ENCODE results near the gene SETDB2. TPM values are rescaled to one million over a fixed set of nuclear protein-coding genes. Genes with fewer than 3 reads are reported as not detected.

Gene SETDB2
- total RNA-seq: 15.1 TPM

GRCh38 chr13:49443704-49444523 lies at the start of gene SETDB2, which contains the start of gene CAB39L:
TSS of gene SETDB2 (plus strand) at chr13:49444274. CDS start at chr13:49451894, 7,620 bp downstream.
TSS of gene CAB39L (minus strand) at chr13:49444064. CDS start at chr13:49382910, 61,154 bp downstream.
- peak; percentile 99 for DNase-seq

GRCh38 chr13:49395451-49395865 lies 48.6 kb upstream of the SETDB2 start:
- DNase-seq: peak; percentile 45

GRCh38 chr13:49395878-49396380 lies 48.1 kb upstream of the SETDB2 start:
- peak; percentile 19 for DNase-seq

- peak; percentile 17 for DNase-seq
Measured at GRCh38 chr13:49399801-49400472, 44.1 kb upstream of the SETDB2 start.

- peak; percentile 73 for DNase-seq
Measured at GRCh38 chr13:49400755-49401659, 43.1 kb upstream of the SETDB2 start.

- no peak for DNase-seq
Measured at GRCh38 chr13:49403996-49404702, 39.9 kb upstream of the SETDB2 start.

- DNase-seq: no peak
Measured at GRCh38 chr13:49404703-49405020, 39.4 kb upstream of the SETDB2 start.

- DNase-seq: no peak
Measured at GRCh38 chr13:49407068-49407467, 37.0 kb upstream of the SETDB2 start.

GRCh38 chr13:49407936-49408335 lies 36.1 kb upstream of the SETDB2 start:
- DNase-seq: no peak

- DNase-seq: no peak
Measured at GRCh38 chr13:49409008-49409407, 35.1 kb upstream of the SETDB2 start.

- DNase-seq: no peak
Measured at GRCh38 chr13:49410006-49410405, 34.1 kb upstream of the SETDB2 start.

- no peak for DNase-seq
Measured at GRCh38 chr13:49410477-49410876, 33.6 kb upstream of the SETDB2 start.

- DNase-seq: no peak
Measured at GRCh38 chr13:49411353-49411752, 32.7 kb upstream of the SETDB2 start.

- DNase-seq: no peak
Measured at GRCh38 chr13:49412749-49413148, 31.3 kb upstream of the SETDB2 start.

GRCh38 chr13:49417161-49417560 lies 26.9 kb upstream of the SETDB2 start:
- no peak for DNase-seq

- no peak for DNase-seq
Measured at GRCh38 chr13:49418206-49418605, 25.9 kb upstream of the SETDB2 start.

- DNase-seq: no peak
Measured at GRCh38 chr13:49419276-49419675, 24.8 kb upstream of the SETDB2 start.

- DNase-seq: no peak
Measured at GRCh38 chr13:49421391-49421790, 22.7 kb upstream of the SETDB2 start.

GRCh38 chr13:49424011-49424560 lies 20.0 kb upstream of the SETDB2 start:
- no peak for DNase-seq

GRCh38 chr13:49428041-49428763 lies 15.9 kb upstream of the SETDB2 start:
- no peak for DNase-seq

- DNase-seq: no peak
Measured at GRCh38 chr13:49429121-49429520, 15.0 kb upstream of the SETDB2 start.

All from tongue (tissue), 2 donors.